ENCODE measurements around the gene C1orf56. TPM values are rescaled to one million over a fixed set of nuclear protein-coding genes. Genes with fewer than 3 reads are reported as not detected.

The C1orf56 gene
- polyA plus RNA-seq, 1 donor from 2014 or later = 0.87 TPM

- no peaks in the 10 kb centered on the region for H3K9me3 ChIP-seq (ENCODE audit: low read length)
- H3K27ac ChIP-seq (ENCODE audit: low read length) = no peak overlapping the region
- TF ChIP-seq CTCF (IDR thresholded peaks at IDR 0.05; ENCODE audit: poor library complexity, severe bottlenecking) = no peak
- no peak for TF ChIP-seq TAF1 (IDR thresholded peaks at IDR 0.05; ENCODE audit: low read depth)
- no peak for TF ChIP-seq POLR2AphosphoS5 (IDR thresholded peaks at IDR 0.05)
- no peak for TF ChIP-seq SMC3 (conservative IDR thresholded peaks at IDR 0.05; ENCODE audit: poor library complexity)
- TF ChIP-seq EZH2 (IDR thresholded peaks at IDR 0.05; ENCODE audit: borderline replicate concordance, insufficient read depth, low read length, poor library complexity, severe bottlenecking) = no peak
- no peak for TF ChIP-seq MXI1 (conservative IDR thresholded peaks at IDR 0.05; ENCODE audit: poor library complexity, severe bottlenecking)
- no peak for TF ChIP-seq EP300 (conservative IDR thresholded peaks at IDR 0.05; ENCODE audit: poor library complexity, severe bottlenecking)
- no peak for TF ChIP-seq RAD21 (conservative IDR thresholded peaks at IDR 0.05)
- no peak for TF ChIP-seq REST (IDR thresholded peaks at IDR 0.05; ENCODE audit: borderline replicate concordance)
- no peaks in the 10 kb centered on the region for H3F3A ChIP-seq (ENCODE audit: insufficient read depth, low read length, poor library complexity, severe bottlenecking)
- H2AFZ ChIP-seq (ENCODE audit: low read depth, low read length) = no peak overlapping the region
- H3K79me2 ChIP-seq (replicated peaks; ENCODE audit: insufficient read depth, low read length) = no peaks in the 10 kb centered on the region
- no peak overlapping the region for H3K4me3 ChIP-seq (ENCODE audit: low read length)
- H3K27me3 ChIP-seq (ENCODE audit: insufficient read depth, low read depth, low read length) = no peaks in the 10 kb centered on the region
- no peaks in the 10 kb centered on the region for H3K9me2 ChIP-seq (ENCODE audit: insufficient read depth, low read length)
- H4K20me1 ChIP-seq (ENCODE audit: insufficient read depth) = no peaks in the 10 kb centered on the region
- no peak overlapping the region for H3K9ac ChIP-seq (ENCODE audit: low read length)
- H3K4me2 ChIP-seq (ENCODE audit: low read length) = no peak overlapping the region
- H3K36me3 ChIP-seq (ENCODE audit: insufficient read depth, low read length) = no peaks in the 10 kb centered on the region
Observed at GRCh38 chr1:151026460-151026859, 21.1 kb upstream of the C1orf56 start.

GRCh38 chr1:151032164-151032563 lies 15.4 kb upstream of the C1orf56 start:
- TF ChIP-seq EP300 (conservative IDR thresholded peaks at IDR 0.05; ENCODE audit: poor library complexity, severe bottlenecking) = no peak
- TF ChIP-seq TAF1 (IDR thresholded peaks at IDR 0.05; ENCODE audit: low read depth) = no peak
- TF ChIP-seq REST (IDR thresholded peaks at IDR 0.05; ENCODE audit: borderline replicate concordance) = no peak
- TF ChIP-seq CTCF (IDR thresholded peaks at IDR 0.05; ENCODE audit: poor library complexity, severe bottlenecking) = no peak
- TF ChIP-seq SMC3 (conservative IDR thresholded peaks at IDR 0.05; ENCODE audit: poor library complexity) = no peak
- no peak for TF ChIP-seq EZH2 (IDR thresholded peaks at IDR 0.05; ENCODE audit: borderline replicate concordance, insufficient read depth, low read length, poor library complexity, severe bottlenecking)
- TF ChIP-seq MXI1 (conservative IDR thresholded peaks at IDR 0.05; ENCODE audit: poor library complexity, severe bottlenecking) = no peak
- TF ChIP-seq POLR2AphosphoS5 (IDR thresholded peaks at IDR 0.05) = no peak
- no peak for TF ChIP-seq RAD21 (conservative IDR thresholded peaks at IDR 0.05)
- Histone ChIP-seq H3K9me3 (ENCODE audit: low read length) (no peaks in the 10 kb centered on the region), H3K27me3 (ENCODE audit: insufficient read depth, low read depth, low read length) (no peaks in the 10 kb centered on the region), H3K27ac (ENCODE audit: low read length) (no peak overlapping the region), H2AFZ (ENCODE audit: low read depth, low read length) (no peak overlapping the region), H3K4me2 (ENCODE audit: low read length) (no peak overlapping the region), H3K4me3 (ENCODE audit: low read length) (no peak overlapping the region), H3K36me3 (ENCODE audit: insufficient read depth, low read length) (no peaks in the 10 kb centered on the region), H3K79me2 (replicated peaks; ENCODE audit: insufficient read depth, low read length) (no peaks in the 10 kb centered on the region), H4K20me1 (ENCODE audit: insufficient read depth) (no peaks in the 10 kb centered on the region), H3K9ac (ENCODE audit: low read length) (no peak overlapping the region), H3F3A (ENCODE audit: insufficient read depth, low read length, poor library complexity, severe bottlenecking) (no peaks in the 10 kb centered on the region), H3K9me2 (ENCODE audit: insufficient read depth, low read length) (no peaks in the 10 kb centered on the region)
